ENCODE results near the gene KRCC1.
A peak's percentile ranks its signal among the peaks of the same experiment; 100 is the strongest.
"Not testable (repeated sequence)": the region's sequence is repeated elsewhere in the genome, so short reads cannot be mapped to it uniquely, and the experiment has no call there.

Gene KRCC1

DNA sequence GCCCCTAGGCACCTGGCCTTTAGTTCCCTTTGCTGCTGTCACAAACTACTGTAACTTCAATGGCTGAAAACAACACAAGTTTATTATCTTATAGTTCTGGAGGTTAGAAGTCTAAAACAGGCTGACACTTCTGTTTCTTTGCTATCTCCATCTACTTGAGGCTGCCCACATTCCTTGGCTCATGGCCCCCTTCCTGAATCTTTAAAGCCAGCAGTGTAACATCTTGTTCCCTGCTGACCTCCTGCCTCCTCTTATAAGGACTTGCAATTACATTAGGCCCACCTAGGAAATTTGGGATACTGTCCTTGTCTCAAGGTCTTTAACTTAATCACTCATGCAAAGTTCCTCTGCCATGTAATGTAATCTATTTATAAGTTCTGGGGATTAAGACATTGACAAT lies 18.6 kb upstream of the KRCC1 start:
- DNase-seq = no peak

DNA sequence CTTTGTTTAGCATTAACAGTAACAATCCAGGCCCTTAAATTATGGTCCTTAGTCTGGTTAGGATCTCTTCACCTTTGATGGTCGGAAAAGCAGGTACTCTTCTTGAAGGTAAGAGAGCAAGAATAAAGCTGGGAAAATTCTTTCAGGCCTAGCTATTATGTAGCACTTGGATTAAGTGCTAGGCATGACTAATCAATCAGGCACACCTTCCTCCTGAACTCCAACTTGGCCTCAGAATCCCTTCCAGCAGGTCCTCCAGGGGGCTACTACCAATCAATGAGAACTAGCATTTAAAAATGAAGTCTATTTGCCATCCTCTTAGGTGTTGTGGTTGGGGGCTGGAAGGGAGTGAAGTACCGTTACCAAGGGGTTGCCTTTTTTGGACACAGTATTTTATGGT lies 15.8 kb upstream of the KRCC1 start:
- no peak for DNase-seq

- DNase-seq = no peak
Measured at GRCh38 chr2:88070055-88070454, 14.5 kb upstream of the KRCC1 start.

GRCh38 chr2:88069117-88069516 lies 13.5 kb upstream of the KRCC1 start:
- DNase-seq = no peak

DNA sequence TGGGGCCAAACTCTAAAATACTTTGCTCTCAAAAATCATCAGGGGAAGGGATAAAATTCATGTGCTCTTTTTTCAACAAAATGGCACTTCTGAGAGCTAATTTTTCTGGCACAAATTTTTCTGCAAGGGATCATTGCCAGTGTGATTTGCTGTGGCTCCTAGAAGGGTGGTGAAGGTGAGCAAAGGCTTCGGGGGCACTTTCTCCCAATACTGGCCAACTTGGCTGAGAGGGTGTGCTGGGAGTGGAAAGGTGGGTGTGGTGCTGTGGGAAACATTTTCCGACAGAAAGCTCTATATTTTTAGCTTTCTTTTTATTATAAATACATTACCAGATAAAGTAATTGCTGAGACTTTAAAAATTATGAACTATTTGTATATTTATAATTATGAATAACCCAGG lies 12.5 kb upstream of the KRCC1 start:
- no peak for DNase-seq

- no peak for DNase-seq
Measured at GRCh38 chr2:88067598-88067997, 12.0 kb upstream of the KRCC1 start, which contains the start of gene SMYD1. Gene SMYD1 (plus strand): TSS chr2:88067825. CDS start chr2:88067865, 40 bp downstream.

- DNase-seq = no peak
Measured at GRCh38 chr2:88067189-88067588, 11.6 kb upstream of the KRCC1 start.

DNA sequence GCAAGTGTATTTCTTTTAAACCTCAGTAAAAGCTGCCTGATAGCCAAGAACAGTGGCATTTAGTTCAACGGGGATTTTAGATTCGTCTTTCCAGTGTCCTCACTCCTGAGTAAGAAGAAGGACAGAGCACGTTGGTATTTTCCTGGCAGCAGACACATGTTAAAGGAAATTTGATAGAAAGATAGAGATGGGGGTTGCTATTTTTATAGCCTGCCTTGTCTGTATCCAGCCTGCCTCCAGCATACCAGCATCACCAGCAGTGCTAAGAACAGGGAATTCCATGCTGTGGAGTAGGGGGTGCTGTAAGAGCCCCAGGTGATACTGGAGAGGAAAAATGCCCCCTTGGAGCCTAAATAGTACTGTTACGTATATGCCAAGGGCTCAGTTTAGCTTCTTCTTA lies 11.0 kb upstream of the KRCC1 start:
- DNase-seq = no peak

DNA sequence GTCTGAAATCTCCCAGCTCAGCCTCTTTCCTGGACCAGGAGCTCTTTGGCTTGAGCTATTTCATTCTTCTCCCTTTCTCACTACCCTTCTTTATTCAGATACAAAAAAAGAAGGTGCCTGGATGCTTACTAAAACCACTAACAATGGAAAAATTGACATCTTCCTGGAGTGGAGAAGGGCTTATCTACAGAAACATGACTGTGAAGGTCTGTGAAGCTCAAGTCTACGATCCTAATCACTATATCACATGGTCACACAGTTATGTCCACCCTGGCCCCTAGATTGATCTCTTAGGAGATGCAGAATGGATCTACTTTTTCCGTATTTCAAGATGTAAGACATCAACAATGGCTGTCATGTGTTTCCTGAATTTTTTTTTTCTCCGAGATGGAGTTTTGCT lies 5.7 kb upstream of the KRCC1 start:
- DNase-seq = no peak

DNA sequence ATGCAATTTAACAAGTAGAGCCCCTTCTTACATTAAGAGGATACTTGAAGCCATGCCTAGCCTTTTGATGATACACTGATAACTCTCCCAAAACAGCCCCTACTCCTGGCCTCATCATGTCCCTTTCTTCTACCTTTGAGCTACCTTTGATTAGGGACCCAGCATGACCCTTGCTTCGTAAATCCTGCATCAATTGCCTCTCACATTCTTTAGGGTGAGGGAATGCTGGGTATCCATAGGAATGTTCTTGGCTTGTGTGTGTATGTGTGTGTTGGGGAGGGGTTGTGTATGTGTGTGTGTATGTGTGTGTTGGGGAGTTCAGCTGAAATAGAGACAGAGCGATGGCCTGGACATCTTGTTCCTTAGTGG lies 5.3 kb upstream of the KRCC1 start:
- DNase-seq = no peak

GRCh38 chr2:88059979-88060906 lies 4.7 kb upstream of the KRCC1 start:
- DNase-seq = peak; percentile 68

GRCh38 chr2:88058191-88058590 lies 2.6 kb upstream of the KRCC1 start:
- DNase-seq = no peak

DNA sequence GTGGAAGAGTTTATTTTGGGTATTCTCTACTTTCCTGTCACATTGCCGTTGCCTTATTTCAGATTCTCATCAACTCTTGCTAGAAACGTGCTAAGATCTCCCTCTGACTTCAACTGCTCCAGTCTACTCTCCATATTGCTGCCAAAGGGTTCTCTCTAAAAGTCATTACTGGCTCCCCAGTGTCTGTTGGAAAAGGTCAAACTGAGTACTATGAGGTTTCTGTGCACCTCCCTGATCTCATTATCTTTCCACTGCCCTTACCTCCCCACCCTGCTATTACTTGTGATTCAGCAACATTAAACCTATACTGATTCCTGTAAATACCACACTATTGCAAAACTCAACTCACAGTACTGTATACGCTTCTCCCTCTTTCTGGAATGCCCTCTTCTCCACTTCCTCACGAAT lies 1.9 kb upstream of the KRCC1 start:
- DNase-seq = no peak

DNA sequence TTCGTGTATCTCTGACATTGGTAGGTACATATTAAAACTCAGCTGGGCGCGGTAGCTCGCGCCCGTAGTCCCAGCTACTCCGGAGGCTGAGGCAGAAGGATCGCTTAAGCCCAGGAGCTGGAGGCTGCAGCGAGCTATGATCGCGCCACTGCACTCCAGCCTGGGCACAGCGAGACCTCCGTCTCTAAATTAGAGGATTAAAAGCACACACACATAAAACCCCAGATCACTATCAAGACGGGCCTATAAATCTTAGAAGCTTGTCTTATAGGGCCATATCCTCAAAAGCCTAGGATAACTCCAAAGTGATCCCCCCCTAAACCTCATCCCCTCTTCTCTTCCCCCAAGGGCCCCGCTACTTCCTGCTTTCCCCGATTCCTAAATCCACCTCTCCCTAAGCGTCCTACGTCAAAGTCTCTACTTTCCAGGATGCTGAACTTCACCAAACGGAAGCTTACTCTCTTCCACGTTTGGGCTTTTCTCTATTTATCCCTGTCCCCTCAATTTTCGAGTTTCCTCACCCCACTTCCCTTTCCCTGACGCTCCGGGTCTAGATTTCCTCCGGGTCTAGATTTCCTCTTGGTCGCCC lies 707 bp downstream of the KRCC1 start:
- DNase-seq = no peak

- no peak for DNase-seq
Measured at GRCh38 chr2:88053934-88054781, 1.4 kb downstream of the KRCC1 start.

- no peak for DNase-seq
Measured at GRCh38 chr2:88053296-88053695, 2.3 kb downstream of the KRCC1 start.

GRCh38 chr2:88051792-88052191 lies 3.8 kb downstream of the KRCC1 start:
- DNase-seq = no peak

DNA sequence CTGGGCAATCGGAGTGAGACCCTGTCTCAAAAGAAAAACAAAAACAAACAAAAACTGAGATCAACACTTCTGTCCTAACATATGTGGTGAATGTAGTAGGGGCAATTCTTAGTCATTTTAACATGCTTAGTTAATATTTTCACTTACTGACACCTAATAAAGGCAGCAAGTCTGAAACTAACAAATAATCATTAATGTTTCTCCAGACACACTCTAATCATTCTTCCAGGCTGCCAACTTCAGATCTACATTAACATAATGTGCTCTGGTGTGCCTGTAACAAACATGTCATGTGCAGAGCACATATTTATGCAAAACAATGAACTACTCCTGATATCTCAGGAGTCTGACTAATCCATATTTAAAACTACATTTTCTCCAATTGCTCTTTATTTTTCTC lies 6.0 kb downstream of the KRCC1 start:
- DNase-seq = no peak

DNA sequence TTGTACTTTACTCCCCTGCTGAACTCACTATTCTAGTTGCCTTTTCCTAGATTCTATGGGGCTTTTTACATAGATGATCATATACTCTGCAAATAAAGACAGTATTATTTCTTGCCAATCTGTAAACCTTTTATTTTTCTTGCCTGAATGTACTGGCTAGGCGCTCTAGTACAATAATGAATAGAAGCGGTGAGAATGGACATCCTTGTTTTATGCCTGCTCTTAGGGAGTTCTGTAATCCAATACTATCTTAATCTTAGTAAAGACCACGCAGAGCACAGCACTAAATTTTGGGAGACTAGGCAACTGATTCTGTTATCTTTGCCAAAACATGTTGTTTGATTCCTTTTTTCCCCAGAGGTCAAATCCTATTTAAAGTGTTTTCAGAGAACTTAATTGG lies 7.0 kb downstream of the KRCC1 start:
- DNase-seq = no peak

GRCh38 chr2:88045561-88045960 lies 10.0 kb downstream of the KRCC1 start:
- not testable (repeated sequence) for DNase-seq

DNA sequence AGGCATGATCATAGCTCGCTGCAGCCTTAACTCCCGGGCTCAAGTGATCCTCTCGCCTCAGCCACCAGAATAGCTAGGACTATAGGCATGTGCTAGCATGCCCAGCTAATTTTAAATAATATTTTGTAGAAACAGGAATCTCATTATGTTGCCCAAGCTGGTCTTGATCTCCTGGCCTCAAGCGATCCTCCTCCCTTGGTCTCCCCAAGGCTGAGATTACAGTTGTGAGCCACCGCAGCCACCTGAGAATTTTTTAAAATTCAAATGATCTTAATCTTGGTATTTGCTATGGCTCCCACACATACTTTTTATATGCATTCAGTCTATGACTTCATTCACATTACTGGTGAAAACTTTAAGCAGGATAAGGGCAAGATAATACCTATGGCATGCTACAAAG lies 13.1 kb downstream of the KRCC1 start:
- DNase-seq = no peak

GRCh38 chr2:88038263-88039105 lies 17.1 kb downstream of the KRCC1 start:
- DNase-seq = no peak

DNA sequence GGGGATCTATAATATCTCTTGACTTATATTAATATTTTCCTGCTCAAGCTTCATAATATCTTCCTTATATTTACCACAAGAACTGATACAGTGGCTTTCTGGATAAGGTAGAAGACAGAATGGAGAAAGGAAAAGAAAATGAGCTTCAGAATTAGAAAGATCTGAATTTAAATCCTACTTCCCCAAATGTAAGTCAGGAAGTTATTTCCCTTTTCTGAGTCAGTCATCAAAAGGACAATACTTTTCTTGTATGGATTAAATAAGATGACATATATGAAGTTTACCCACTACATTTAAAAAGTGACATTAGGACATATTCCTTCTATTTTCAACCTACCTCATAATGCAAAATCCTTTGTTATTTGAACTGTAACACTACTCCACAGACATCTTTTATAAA lies 19.0 kb downstream of the KRCC1 start:
- no peak for DNase-seq
